Mesenchymal stem cell (in vitro differentiated cells and primary cell): Measurements from ENCODE around the gene CADM1.

Experiments
- DNase-seq: peaks from one replicate; pipeline ENCODE4 v3.0.0-alpha.2; 2013
- H2AFZ ChIP-seq: one replicate; pipeline ENCODE4 v1.6.1; 2013; ENCODE audit warnings: low read depth, mild to moderate bottlenecking, control low read depth, inconsistent platforms, low read length, moderate library complexity
- H2AK5ac ChIP-seq: 2 replicates; pipeline ENCODE4 v1.6.1; 2013; ENCODE audit warnings: low read length, moderate library complexity, mild to moderate bottlenecking, inconsistent platforms; ENCODE audit not compliant: severe bottlenecking
- H2BK120ac ChIP-seq: one replicate; pipeline ENCODE4 v1.6.1; 2013; ENCODE audit warnings: low read depth, mild to moderate bottlenecking, inconsistent platforms, low read length, moderate library complexity
- H2BK12ac ChIP-seq, 2 experiments: one replicate each; pipeline ENCODE4 v1.6.1; 2013; ENCODE audit warnings: inconsistent platforms in 2 of 2, low read length in 2 of 2, mild to moderate bottlenecking in 2 of 2, moderate library complexity in 2 of 2, control low read depth in 1 of 2
- H2BK15ac ChIP-seq: one replicate; pipeline ENCODE4 v1.6.1; 2013; ENCODE audit warnings: mild to moderate bottlenecking, low read depth, inconsistent platforms; ENCODE audit not compliant: poor library complexity, severe bottlenecking
- H2BK5ac ChIP-seq: 2 replicates; pipeline ENCODE4 v1.6.1; 2013; ENCODE audit warnings: low read depth, mild to moderate bottlenecking, low read length, control low read depth, inconsistent platforms; ENCODE audit not compliant: poor library complexity, severe bottlenecking
- H3K14ac ChIP-seq, 2 experiments: one replicate each; pipeline ENCODE4 v1.6.1; 2013; ENCODE audit warnings: inconsistent platforms in 2 of 2, low read length in 2 of 2, control low read depth in 1 of 2, mild to moderate bottlenecking in 1 of 2, moderate library complexity in 1 of 2
- H3K18ac ChIP-seq, 2 experiments: one replicate each; pipeline ENCODE4 v1.6.1; 2013; ENCODE audit warnings: inconsistent platforms in 2 of 2, low read length in 2 of 2, control low read depth in 1 of 2, low read depth in 1 of 2, mild to moderate bottlenecking in 1 of 2
- H3K23ac ChIP-seq, 2 experiments: one replicate each; pipeline ENCODE4 v1.6.1; 2013; ENCODE audit warnings: inconsistent platforms in 2 of 2, low read length in 2 of 2, mild to moderate bottlenecking in 2 of 2, moderate library complexity in 2 of 2, control low read depth in 1 of 2
- H3K27ac ChIP-seq: 2 replicates; pipeline ENCODE4 v1.5.1; 2013; ENCODE audit warnings: mild to moderate bottlenecking, moderate library complexity, low read length, control low read depth, inconsistent platforms; ENCODE audit not compliant: poor library complexity, severe bottlenecking
- H3K27me3 ChIP-seq, 2 experiments: 2 replicates each; pipeline versions ENCODE4 v1.6.1 to v1.7.0; 2013; ENCODE audit warnings: low read length in 2 of 2, mild to moderate bottlenecking in 2 of 2, moderate library complexity in 2 of 2, control low read depth in 1 of 2, inconsistent platforms in 1 of 2; ENCODE audit not compliant: control insufficient read depth in 1 of 2, insufficient read depth in 1 of 2
- H3K36me3 ChIP-seq, 2 experiments: 2 replicates each; pipeline versions ENCODE4 v1.6.1 to v1.7.0; 2013; ENCODE audit warnings: low read length in 2 of 2, control low read depth in 1 of 2, inconsistent platforms in 1 of 2, low read depth in 1 of 2, mild to moderate bottlenecking in 1 of 2; ENCODE audit not compliant: insufficient read depth in 2 of 2, control insufficient read depth in 1 of 2
- H3K4ac ChIP-seq, 2 experiments: one replicate each; pipeline ENCODE4 v1.6.1; 2013; ENCODE audit warnings: inconsistent platforms in 2 of 2, low read length in 2 of 2, mild to moderate bottlenecking in 2 of 2, moderate library complexity in 2 of 2, control low read depth in 1 of 2, low read depth in 1 of 2
- H3K4me1 ChIP-seq: 2 replicates; pipeline ENCODE4 v1.6.1; 2013; ENCODE audit warnings: low read depth, low read length, control low read depth; ENCODE audit not compliant: control insufficient read depth, insufficient read depth
- H3K4me2 ChIP-seq: 2 replicates; pipeline ENCODE4 v1.6.1; 2013; ENCODE audit warnings: low read length, mild to moderate bottlenecking, inconsistent platforms; ENCODE audit not compliant: poor library complexity, severe bottlenecking
- H3K4me3 ChIP-seq, 2 experiments: 2 replicates each; pipeline versions ENCODE4 v1.5.1 to v1.7.0; 2013; ENCODE audit warnings: low read length in 2 of 2, mild to moderate bottlenecking in 2 of 2, control low read depth in 1 of 2, low read depth in 1 of 2; ENCODE audit not compliant: insufficient read depth in 1 of 2
- H3K79me1 ChIP-seq: replicated peaks from 2 replicates; pipeline ENCODE4 v1.6.1; 2013; ENCODE audit warnings: mild to moderate bottlenecking, control low read depth, low read length, inconsistent platforms; ENCODE audit not compliant: poor library complexity, severe bottlenecking
- H3K9ac ChIP-seq: 2 replicates; pipeline ENCODE4 v1.7.0; 2013; ENCODE audit warnings: mild to moderate bottlenecking, low read length, moderate library complexity
- H3K9me3 ChIP-seq: 2 replicates; pipeline ENCODE4 v1.7.0; 2013; ENCODE audit warnings: mild to moderate bottlenecking, low read length; ENCODE audit not compliant: control insufficient read depth
- H4K8ac ChIP-seq: one replicate; pipeline ENCODE4 v1.6.1; 2013; ENCODE audit warnings: inconsistent platforms, mild to moderate bottlenecking, low read length, moderate library complexity
- H4K91ac ChIP-seq: one replicate; pipeline ENCODE4 v1.6.1; 2013; ENCODE audit warnings: mild to moderate bottlenecking, low read length, inconsistent platforms
- WGBS: methylation state at CpG from one replicate; pipeline ENCODE4 v1.1.7; 2013; ENCODE audit warnings: mixed read lengths; 5-methylcytosine and 5-hydroxymethylcytosine counted together

Gene CADM1

GRCh38 chr11:115473167-115473566 lies 31.0 kb downstream of the CADM1 start:
- Histone ChIP-seq H3K27me3 (peaks cover 0 to 2% of the 10 kb centered on the region in 2 experiments), H4K91ac (no peak overlapping the region), H2BK5ac (no peak overlapping the region), H3K9me3 (no peaks in the 10 kb centered on the region), H2AFZ (no peak overlapping the region), H3K36me3 (no peaks in the 10 kb centered on the region), H3K4me2 (no peak overlapping the region), H3K4me1 (peaks cover 8% of the 10 kb centered on the region), H2BK120ac (no peak overlapping the region), H3K79me1 (peaks cover 23% of the 10 kb centered on the region), H4K8ac (no peak overlapping the region), H3K4ac (no peak overlapping the region), H2BK12ac (no peak overlapping the region), H3K23ac (no peak overlapping the region), H3K4me3 (no peak overlapping the region), H3K18ac (no peak overlapping the region), H3K27ac (no peak overlapping the region), H3K14ac (no peak overlapping the region), H3K9ac (no peak overlapping the region), H2AK5ac (no peak overlapping the region), H2BK15ac (no peak overlapping the region)
- no peak for DNase-seq
- WGBS, result 95% methylated on average over 7 of the region's 8 CpGs

GRCh38 chr11:115471367-115471766 lies 32.8 kb downstream of the CADM1 start:
- no peak for DNase-seq
- Histone ChIP-seq H3K27me3 (no peaks in the 10 kb centered on the region), H3K27ac (no peak overlapping the region), H3K4ac (no peak overlapping the region), H4K8ac (no peak overlapping the region), H3K4me3 (no peak overlapping the region), H2BK5ac (no peak overlapping the region), H3K18ac (no peak overlapping the region), H3K9ac (no peak overlapping the region), H3K23ac (no peak overlapping the region), H2AK5ac (no peak overlapping the region), H3K4me1 (peaks cover 8% of the 10 kb centered on the region), H2BK15ac (no peak overlapping the region), H2BK120ac (no peak overlapping the region), H3K36me3 (no peaks in the 10 kb centered on the region), H3K4me2 (no peak overlapping the region), H3K79me1 (peaks cover 28% of the 10 kb centered on the region), H3K9me3 (no peaks in the 10 kb centered on the region), H2BK12ac (no peak overlapping the region), H2AFZ (no peak overlapping the region), H3K14ac (peak overlapping the region in 1 of 2 experiments; percentile 7), H4K91ac (no peak overlapping the region)
- 86% methylated on average over 3 of the region's 3 CpGs for whole genome bisulfite sequencing

- DNase-seq, result no peak
- no peaks in the 10 kb centered on the region for H3K9me3 ChIP-seq
- H3K4ac ChIP-seq, result no peak overlapping the region
- H3K14ac ChIP-seq, result no peak overlapping the region
- H2BK12ac ChIP-seq, result no peak overlapping the region
- no peak overlapping the region for H3K18ac ChIP-seq
- H3K23ac ChIP-seq, result no peak overlapping the region
- H2AFZ ChIP-seq, result no peak overlapping the region
- no peak overlapping the region for H3K4me2 ChIP-seq
- no peak overlapping the region for H4K8ac ChIP-seq
- peaks cover 8% of the 10 kb centered on the region for H3K4me1 ChIP-seq
- no peak overlapping the region for H3K4me3 ChIP-seq
- H3K27ac ChIP-seq, result no peak overlapping the region
- no peak overlapping the region for H3K9ac ChIP-seq
- no peaks in the 10 kb centered on the region for H3K27me3 ChIP-seq
- H2BK120ac ChIP-seq, result no peak overlapping the region
- no peak overlapping the region for H2BK5ac ChIP-seq
- peaks cover 28% of the 10 kb centered on the region for H3K79me1 ChIP-seq
- no peak overlapping the region for H4K91ac ChIP-seq
- no peak overlapping the region for H2BK15ac ChIP-seq
- WGBS, result 87% methylated on average over 3 of the region's 3 CpGs
- no peak overlapping the region for H2AK5ac ChIP-seq
- no peaks in the 10 kb centered on the region for H3K36me3 ChIP-seq
Measured at GRCh38 chr11:115470928-115471327, 33.3 kb downstream of the CADM1 start.

GRCh38 chr11:115469361-115469760 lies 34.9 kb downstream of the CADM1 start:
- WGBS, result 77% methylated on average over 3 of the region's 3 CpGs
- Histone ChIP-seq H3K4me2 (no peak overlapping the region), H3K9me3 (no peaks in the 10 kb centered on the region), H4K91ac (no peak overlapping the region), H3K14ac (no peak overlapping the region), H4K8ac (no peak overlapping the region), H3K18ac (no peak overlapping the region), H3K4me1 (peaks cover 8% of the 10 kb centered on the region), H3K27ac (no peak overlapping the region), H2BK12ac (no peak overlapping the region), H2BK5ac (no peak overlapping the region), H2BK120ac (no peak overlapping the region), H3K36me3 (no peaks in the 10 kb centered on the region), H2AFZ (no peak overlapping the region), H2AK5ac (no peak overlapping the region), H2BK15ac (no peak overlapping the region), H3K4ac (no peak overlapping the region), H3K79me1 (peaks cover 24% of the 10 kb centered on the region), H3K4me3 (no peak overlapping the region), H3K27me3 (no peaks in the 10 kb centered on the region), H3K23ac (no peak overlapping the region), H3K9ac (no peak overlapping the region)
- no peak for DNase-seq
